MCF 10A (cell line): ENCODE results near the gene FAM20A. TPM values are rescaled to one million over a fixed set of nuclear protein-coding genes. Genes with fewer than 3 reads are reported as not detected.

Source experiments
- BruUV-seq: library from RNA; stranded (reverse); fragments of 400-500 nt; replicated peaks from 2 replicates; lab custom pipeline; 2021; lab: Mats Ljungman, UMichigan
- CTCF ChIA-PET: fragments of 300-600 bp; sonication (Branson Sonifier 250); formaldehyde crosslinking; extraction: SDS; loops from one replicate; lab custom pipeline; 2021; ENCODE audit warnings: antibody characterized with exemption, inconsistent platforms; lab: Yijun Ruan, JAX
- POLR2A ChIA-PET: fragments of 300-600, 350-650 bp; sonication (Branson Sonifier 250); formaldehyde crosslinking; extraction: SDS; loops from one replicate; lab custom pipeline; 2020; ENCODE audit warnings: antibody characterized with exemption, inconsistent platforms; lab: Yijun Ruan, JAX
- DNase-seq: peaks from one replicate; pipeline ENCODE4 v3.0.0-alpha.2; 2018; ENCODE audit not compliant: unreplicated experiment
- H3K27ac Mint-ChIP-seq: one replicate; pipeline ENCODE4 v1.8.0; 2022; ENCODE audit warnings: mild to moderate bottlenecking, low read depth, mixed read lengths; ENCODE audit not compliant: unreplicated experiment
- H3K27me3 Mint-ChIP-seq: one replicate; pipeline ENCODE4 v1.8.0; 2022; ENCODE audit warnings: mixed read lengths; ENCODE audit not compliant: insufficient read depth, unreplicated experiment
- H3K36me3 Mint-ChIP-seq: one replicate; pipeline ENCODE4 v1.8.0; 2022; ENCODE audit warnings: mild to moderate bottlenecking, moderate library complexity, mixed read lengths; ENCODE audit not compliant: insufficient read depth, unreplicated experiment
- H3K4me1 Mint-ChIP-seq: one replicate; pipeline ENCODE4 v1.8.0; 2022; ENCODE audit warnings: mixed read lengths; ENCODE audit not compliant: insufficient read depth, unreplicated experiment
- H3K4me3 Mint-ChIP-seq: one replicate; pipeline ENCODE4 v1.8.0; 2022; ENCODE audit warnings: mild to moderate bottlenecking, moderate library complexity, mixed read lengths; ENCODE audit not compliant: unreplicated experiment
- H3K9me3 Mint-ChIP-seq: one replicate; pipeline ENCODE4 v1.8.0; 2022; ENCODE audit warnings: mixed read lengths; ENCODE audit not compliant: unreplicated experiment
- intact Hi-C: fragments of 100-400 bp; cut with micrococcal nuclease; formaldehyde crosslinking; loops from 2 replicates; pipeline ENCODE4 v1.14.1; 2022
- total RNA-seq: library from RNA; stranded (reverse); gene quantifications from 2 replicates; pipeline ENCODE4 v1.2.3, GENCODE V29; 2022
- TF ChIP-seq, protein P1 (sequence below): fragments of 200-600 bp; IDR thresholded peaks from one replicate; pipeline ENCODE4 v1.8.0; 2022; ENCODE audit warnings: antibody characterized with exemption, mild to moderate bottlenecking; ENCODE audit not compliant: unreplicated experiment

Gene FAM20A
- total RNA-seq, 1 experiment from 2014 or later: not detected

DNA sequence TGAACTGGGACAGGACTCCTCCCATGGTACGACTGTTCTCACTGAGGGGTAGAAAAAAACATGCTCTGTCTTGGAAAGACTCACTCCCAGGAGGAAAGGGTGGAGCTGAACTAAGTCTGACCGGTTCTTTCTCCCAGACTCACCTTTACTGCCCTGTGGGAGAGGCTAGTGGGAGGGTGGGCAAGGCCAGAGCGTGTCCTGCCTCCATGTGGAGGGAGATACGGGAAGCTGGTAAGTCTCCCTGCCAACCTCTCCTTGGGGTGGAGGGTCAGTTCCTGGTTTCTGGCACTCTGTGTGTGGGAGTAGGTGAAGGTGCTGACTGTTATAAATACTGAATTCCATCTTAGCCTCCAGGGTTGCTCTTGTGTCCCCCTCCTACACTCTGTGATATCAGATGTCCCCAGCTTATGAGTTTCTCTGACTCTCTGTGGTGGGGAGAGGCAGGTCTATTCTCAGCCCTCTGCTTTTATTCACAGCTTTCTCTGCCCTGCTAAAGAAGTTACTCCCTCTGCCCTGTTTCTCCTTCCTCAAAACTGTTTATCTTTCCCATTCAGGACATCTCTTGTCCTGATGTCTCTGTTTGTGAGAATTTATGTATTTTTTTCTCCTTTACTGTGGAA, 26.9 kb upstream of the FAM20A start:
- H3K4me3 Mint-ChIP-seq: no peak overlapping the region
- no peak overlapping the region for H3K27ac Mint-ChIP-seq
- CTCF ChIA-PET: interaction anchor here (0.6 kb wide), 1 partner anchor 14 kb away, joined by 3 read pairs; no protein-coding TSS in a partner anchor
- no peak for DNase-seq
- TF ChIP-seq, protein P1, sequence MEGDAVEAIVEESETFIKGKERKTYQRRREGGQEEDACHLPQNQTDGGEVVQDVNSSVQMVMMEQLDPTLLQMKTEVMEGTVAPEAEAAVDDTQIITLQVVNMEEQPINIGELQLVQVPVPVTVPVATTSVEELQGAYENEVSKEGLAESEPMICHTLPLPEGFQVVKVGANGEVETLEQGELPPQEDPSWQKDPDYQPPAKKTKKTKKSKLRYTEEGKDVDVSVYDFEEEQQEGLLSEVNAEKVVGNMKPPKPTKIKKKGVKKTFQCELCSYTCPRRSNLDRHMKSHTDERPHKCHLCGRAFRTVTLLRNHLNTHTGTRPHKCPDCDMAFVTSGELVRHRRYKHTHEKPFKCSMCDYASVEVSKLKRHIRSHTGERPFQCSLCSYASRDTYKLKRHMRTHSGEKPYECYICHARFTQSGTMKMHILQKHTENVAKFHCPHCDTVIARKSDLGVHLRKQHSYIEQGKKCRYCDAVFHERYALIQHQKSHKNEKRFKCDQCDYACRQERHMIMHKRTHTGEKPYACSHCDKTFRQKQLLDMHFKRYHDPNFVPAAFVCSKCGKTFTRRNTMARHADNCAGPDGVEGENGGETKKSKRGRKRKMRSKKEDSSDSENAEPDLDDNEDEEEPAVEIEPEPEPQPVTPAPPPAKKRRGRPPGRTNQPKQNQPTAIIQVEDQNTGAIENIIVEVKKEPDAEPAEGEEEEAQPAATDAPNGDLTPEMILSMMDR: no peak
- intact Hi-C loops: no loop called here
- peaks cover 6% of the 10 kb centered on the region for H3K4me1 Mint-ChIP-seq
- H3K9me3 Mint-ChIP-seq: no peaks in the 10 kb centered on the region
- H3K27me3 Mint-ChIP-seq: no peaks in the 10 kb centered on the region
- H3K36me3 Mint-ChIP-seq: no peaks in the 10 kb centered on the region
- no TSS peak for BruUV-seq
- POLR2A ChIA-PET: no interaction called here

- ChIA-PET CTCF (no interaction called here), POLR2A (no interaction called here)
- Mint-ChIP-seq H3K36me3 (no peaks in the 10 kb centered on the region), H3K9me3 (peaks cover 13% of the 10 kb centered on the region), H3K27me3 (no peaks in the 10 kb centered on the region), H3K27ac (no peak overlapping the region), H3K4me1 (peaks cover 6% of the 10 kb centered on the region), H3K4me3 (no peak overlapping the region)
- no TSS peak for BruUV-seq
- TF ChIP-seq, protein P1: no peak
- no peak for DNase-seq
- intact Hi-C loops: no loop called here
These were observed 23.2 kb upstream of the FAM20A start for GRCh38 chr17:68624381-68624780.

DNA sequence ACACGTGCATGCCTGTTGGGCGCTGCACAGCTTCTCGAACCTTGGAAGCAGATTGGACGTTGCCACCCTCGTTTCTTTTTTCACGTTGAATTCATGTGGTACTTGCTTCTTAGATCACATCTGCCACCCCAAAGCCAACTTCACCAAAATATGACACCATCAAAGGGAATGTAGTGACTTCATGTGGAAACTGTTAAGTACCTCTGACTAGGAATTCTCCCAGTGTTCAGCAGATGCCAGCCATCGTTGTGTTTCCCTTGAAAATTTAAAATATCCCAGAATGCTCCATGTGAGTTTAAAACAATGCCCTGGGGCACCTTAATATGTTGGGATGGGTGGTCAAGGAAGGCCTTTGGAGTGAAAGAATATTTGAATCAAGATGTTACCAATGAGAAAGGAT, 22.6 kb upstream of the FAM20A start:
- Mint-ChIP-seq H3K27ac (no peak overlapping the region), H3K4me1 (peaks cover 6% of the 10 kb centered on the region), H3K27me3 (no peaks in the 10 kb centered on the region), H3K4me3 (no peak overlapping the region), H3K9me3 (peaks cover 13% of the 10 kb centered on the region), H3K36me3 (no peaks in the 10 kb centered on the region)
- no TSS peak for BruUV-seq
- CTCF ChIA-PET: no interaction called here
- no peak for DNase-seq
- intact Hi-C loops: no loop called here
- TF ChIP-seq, protein P1: no peak
- POLR2A ChIA-PET: no interaction called here

- Mint-ChIP-seq H3K27me3 (no peaks in the 10 kb centered on the region), H3K4me1 (peaks cover 6% of the 10 kb centered on the region), H3K4me3 (no peak overlapping the region), H3K36me3 (no peaks in the 10 kb centered on the region), H3K9me3 (peaks cover 13% of the 10 kb centered on the region), H3K27ac (no peak overlapping the region)
- intact Hi-C loops: no loop called here
- BruUV-seq: no TSS peak
- no peak for DNase-seq
- ChIA-PET CTCF (interaction anchor here (0.6 kb wide), 1 partner anchor 98 kb away, joined by 6 read pairs; no protein-coding TSS in a partner anchor), POLR2A (interaction anchor here (0.6 kb wide), 1 partner anchor 14 kb away, joined by 3 read pairs; no protein-coding TSS in a partner anchor)
- TF ChIP-seq, protein P1: no peak
These were observed 21.3 kb upstream of the FAM20A start for GRCh38 chr17:68622423-68622822.
